HG02981 (cell line): ENCODE measurements around the gene CLRN3.

Source experiments
- ATAC-seq: cut with Tn5 transposase; IDR thresholded peaks from one replicate; pipeline ENCODE4 v1.9.1; 2021; ENCODE audit warnings: mild to moderate bottlenecking, moderate library complexity; ENCODE audit not compliant: unreplicated experiment

CLRN3 gene, protein sequence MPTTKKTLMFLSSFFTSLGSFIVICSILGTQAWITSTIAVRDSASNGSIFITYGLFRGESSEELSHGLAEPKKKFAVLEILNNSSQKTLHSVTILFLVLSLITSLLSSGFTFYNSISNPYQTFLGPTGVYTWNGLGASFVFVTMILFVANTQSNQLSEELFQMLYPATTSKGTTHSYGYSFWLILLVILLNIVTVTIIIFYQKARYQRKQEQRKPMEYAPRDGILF

DNA sequence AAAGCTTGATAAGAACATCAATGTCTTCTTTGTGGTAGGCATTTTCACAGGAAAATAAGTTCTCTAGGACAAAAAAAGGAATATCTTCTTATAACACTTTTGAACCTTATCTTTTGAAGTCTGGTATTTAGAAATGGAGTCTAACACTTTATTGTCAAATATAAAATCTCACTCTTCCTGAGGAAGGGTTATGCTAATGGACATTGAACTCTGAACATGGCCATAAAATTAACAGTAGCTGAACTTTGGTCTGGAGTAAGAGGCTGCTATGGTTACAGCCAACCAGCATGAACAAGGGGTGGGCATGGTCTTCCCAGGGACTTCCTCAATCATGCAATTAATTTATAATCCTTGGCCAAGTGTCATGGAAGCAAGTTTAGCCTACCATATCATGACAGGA lies at the start of gene CLRN3:
CLRN3 (minus strand) TSS at position 199 of the 400 bp plus-strand sequence; CDS start at position 42, 157 bp downstream.
- no peak for ATAC-seq

DNA sequence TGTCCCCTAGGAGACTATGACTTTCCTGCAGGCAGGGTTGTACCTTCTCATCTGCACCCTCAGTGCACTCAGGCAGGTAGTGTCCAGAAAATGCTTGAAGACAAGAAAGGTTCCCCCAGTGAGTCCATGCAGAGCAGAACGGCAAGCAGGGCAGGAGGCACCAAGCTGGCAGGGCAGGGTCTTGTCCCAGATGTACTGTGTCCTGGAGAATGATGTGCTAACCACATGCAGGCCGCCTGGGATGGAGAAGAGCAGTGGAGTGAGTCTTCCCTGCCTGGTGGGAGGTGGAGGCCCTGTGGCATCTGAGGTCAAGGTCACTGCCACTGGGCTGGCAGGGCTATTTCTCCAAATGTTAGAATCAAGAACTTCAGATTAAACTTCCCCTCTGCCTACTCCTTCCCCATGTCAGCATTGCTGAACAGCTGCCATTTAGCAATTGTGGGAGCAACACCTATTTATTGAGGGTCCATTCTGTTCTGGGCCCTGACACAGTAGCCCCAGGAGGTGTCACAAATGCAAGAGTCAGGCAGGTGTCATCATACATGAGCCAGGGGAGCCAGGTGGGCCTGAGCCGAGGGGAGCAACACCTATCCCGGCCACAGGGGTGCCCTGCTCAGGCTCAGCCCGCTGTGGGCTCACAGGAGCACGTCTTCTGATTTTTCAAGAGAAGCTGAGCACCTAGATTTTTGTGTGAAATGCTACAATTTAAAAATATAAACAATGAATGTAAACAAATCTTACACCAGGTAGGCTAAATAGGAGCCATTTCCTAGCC lies 48.3 kb upstream of the CLRN3 start:
- no peak for ATAC-seq

DNA sequence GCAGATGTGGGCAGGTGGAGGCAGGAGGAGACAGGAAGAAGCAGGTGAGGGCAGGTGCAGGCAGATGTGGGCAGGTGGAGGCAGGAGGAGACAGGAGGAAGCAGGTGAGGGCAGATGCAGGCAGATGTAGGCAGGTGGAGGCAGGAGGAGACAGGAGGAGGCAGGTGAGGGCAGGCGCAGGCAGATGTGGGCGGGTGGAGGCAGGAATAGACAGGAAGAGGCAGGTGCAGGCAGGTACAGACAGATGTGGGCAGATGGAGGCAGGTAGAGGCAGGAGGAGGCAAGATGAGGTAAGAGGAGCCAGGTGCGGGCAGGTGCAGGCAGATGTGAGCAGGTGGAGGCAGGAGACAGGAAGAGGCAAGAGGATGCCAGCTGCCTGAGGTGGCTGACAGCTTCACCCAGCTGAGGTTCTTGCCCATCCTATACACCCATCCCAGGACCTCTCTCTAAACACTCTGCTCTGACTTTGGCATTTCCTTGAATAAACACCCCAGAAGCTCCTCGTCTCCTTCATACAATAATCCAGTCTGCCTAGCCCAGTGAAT lies 47.1 kb upstream of the CLRN3 start:
- ATAC-seq = no peak

DNA sequence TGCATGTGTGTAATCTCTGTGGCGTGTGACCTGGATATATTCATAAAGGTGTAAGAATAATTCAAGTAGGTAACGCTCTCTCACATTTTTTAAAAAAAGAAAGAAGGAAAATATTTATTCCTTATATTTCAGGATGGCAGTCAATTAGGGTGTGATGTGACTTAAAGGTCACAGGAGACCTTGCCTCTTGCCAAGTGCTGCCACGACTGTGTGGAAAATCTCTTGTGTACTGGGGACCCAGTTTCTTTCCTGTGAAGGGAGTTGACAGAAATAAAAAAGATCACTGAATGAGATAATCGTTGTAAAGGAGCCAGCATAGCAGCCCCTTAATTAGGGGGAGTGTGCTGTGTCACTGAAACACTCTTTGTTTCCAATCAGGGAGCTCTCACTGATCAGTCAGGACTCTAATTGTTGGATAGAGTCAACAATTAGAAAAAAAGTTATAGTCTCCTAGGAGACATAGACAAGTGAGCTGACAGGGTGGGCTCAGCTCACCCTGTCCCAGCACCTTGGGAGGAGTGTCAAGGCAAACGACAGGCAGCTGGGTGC lies 45.2 kb upstream of the CLRN3 start:
- ATAC-seq = no peak

DNA sequence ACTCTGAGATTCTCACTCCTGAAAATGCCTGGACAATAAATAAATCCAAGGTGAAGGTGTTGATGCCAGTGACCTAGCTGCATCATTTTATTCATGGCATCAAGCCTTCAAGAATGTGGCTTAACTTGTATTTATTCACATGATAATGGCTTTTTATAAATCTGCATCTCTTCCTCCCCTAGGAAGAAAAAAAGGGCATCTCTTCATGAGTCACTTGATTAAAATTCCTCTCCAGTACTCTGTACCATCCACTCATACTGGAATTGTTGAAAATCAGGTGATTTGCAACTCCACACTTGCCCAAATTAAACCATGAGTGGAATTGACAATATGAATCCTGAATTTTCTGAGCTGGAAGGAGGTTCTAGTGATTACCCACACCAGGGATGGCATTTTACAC lies 44.3 kb upstream of the CLRN3 start:
- ATAC-seq = no peak

DNA sequence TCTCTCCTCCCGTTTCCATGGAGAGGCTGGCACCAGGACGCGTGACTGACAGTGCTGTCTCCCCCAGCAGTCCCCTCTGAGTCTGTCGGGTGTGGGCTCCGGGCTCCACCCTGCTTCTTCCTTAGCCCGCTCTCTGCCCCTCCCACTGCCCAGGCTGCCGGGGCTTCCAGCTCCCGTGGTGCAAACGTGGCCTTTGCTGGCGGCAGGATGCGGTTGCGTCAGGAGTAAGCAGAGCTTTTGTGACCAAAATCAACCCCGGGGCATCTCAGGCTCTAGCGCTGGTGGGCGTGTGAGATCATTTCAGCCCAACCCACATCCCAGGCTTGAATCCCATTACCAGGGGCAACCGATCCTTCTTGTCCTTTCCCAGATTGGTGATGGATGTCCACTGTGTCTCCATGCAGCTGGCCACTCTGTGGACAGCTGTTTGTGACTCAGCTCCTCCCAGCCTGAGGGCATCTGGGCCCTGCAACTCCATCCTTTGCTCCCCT lies 42.4 kb upstream of the CLRN3 start:
- ATAC-seq = no peak

DNA sequence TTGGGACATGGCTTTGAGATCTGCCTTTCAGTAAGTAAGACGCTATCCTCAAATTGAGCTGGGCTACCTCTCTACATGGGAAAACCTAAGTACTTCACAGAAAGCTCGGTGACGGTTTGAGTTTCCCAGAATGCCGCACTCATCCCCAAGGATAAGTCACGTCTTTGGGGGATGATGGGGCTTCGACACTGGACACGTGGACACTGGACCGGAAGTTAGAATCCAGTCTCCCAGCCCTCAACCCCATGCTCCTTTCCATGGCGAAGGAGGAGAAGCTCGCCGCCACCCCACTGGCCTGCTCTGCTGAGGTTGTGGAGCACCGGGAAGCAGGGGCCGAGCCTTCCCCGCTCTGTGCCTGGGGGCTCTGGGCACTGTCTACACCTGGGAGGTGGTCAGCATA lies 41.6 kb upstream of the CLRN3 start:
- no peak for ATAC-seq

DNA sequence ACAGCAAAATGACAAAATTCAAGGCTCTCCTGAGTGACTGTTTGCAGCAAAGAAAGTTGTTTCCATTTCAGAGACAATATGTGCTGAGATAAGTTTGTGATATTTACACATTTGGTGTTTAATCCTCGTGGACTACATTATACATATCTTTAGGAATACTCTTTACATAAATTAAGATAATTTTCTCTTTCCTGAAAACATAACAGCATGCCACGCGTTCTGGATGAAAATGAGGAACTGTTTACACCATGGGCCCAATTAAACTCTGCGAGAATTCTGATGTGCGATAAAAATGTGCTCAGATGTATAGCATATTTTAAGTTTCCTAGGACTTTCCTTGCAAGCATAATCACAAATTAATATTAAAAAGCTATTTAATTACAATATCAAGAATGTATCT lies 40.5 kb upstream of the CLRN3 start:
- no peak for ATAC-seq

DNA sequence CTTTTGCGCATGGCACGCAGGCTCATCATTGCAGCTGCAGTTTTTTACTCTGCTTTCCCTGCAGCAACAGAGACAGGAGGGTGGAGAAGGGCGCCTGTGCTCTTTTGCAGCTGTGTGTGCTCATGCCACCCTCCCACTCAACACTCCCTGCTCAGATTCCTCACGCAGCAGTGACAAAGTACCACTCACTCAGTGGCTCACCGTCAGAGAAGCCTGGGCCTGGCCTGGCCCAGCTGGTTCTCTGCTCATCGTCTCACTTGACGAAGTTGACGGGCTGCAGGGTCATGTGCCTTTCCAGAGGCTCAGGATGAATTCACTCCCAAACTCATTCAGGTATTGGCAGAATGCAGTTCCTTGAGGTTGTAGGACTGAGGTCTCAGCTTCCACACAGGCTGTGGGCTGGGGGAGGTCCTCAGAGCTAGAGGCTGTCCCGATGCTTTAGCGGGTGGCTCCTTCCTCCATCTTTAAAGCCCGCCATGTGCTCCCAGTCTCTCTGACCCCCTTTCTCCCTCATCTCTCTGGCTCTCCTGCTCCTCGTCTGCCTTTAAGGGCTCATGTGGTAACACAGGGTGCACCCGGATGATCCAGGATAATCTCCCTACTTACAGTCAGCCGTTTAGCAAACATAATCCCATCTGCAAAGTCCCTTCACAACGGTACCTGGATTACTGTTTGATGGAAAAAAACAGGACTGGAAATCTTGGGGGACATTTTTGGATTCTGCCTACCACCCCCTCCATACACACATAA lies 40.0 kb upstream of the CLRN3 start:
- ATAC-seq = no peak

DNA sequence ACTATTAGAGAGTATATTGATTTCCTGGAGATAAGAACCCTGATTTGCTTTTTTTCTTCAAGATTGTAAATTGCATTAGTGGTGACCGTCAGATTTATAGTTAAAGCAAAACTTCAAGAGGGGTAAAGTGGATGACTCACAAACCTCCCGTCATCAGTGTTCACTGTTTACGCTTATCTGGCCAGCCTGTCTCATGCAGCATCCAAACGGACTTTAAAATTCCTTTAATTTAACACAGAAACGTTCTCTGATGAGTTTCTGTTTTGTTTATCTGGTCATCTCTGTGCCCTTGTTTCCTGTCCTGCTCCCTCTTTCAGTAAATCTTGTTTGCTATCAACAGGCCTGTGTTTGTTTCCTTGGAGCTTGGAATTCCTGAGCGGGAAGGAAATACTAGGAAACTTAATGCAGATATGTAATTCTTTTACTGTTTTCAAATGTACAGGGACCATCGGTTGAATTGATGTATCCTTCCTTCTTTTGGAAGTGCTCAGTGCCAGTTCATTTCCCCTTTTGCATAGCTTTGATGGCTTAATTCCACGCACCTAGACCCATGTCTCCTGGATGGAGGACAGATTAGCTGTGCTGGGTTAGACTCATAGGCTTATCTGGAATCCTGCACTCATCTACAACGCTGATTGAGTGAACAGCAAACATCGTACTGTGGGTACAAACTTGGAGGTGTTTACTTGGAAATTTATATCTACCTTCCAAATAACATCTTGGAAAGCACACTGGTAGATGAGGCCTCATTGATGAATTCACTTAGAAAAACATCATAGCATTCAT lies 35.5 kb upstream of the CLRN3 start:
- ATAC-seq = no peak

DNA sequence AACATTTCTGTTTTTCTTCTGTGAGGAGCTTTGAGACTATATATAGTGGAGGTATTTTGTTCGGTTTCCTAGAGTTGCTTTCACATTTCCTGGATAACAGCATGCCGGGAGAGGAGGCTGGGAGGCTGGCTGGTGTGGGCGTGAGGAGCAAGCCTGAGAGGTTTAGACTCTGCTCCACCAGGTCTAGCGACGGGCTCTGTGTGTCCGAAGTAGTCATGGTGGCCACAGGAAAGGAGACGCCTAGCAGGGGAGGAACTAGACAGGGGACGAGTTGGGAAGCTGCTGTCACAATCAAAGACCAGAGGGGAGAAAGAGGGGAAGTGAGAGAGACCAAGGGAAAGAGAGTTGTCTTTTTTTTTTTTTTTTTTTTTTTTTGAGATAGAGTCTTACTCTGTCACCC lies 33.7 kb upstream of the CLRN3 start:
- no peak for ATAC-seq

DNA sequence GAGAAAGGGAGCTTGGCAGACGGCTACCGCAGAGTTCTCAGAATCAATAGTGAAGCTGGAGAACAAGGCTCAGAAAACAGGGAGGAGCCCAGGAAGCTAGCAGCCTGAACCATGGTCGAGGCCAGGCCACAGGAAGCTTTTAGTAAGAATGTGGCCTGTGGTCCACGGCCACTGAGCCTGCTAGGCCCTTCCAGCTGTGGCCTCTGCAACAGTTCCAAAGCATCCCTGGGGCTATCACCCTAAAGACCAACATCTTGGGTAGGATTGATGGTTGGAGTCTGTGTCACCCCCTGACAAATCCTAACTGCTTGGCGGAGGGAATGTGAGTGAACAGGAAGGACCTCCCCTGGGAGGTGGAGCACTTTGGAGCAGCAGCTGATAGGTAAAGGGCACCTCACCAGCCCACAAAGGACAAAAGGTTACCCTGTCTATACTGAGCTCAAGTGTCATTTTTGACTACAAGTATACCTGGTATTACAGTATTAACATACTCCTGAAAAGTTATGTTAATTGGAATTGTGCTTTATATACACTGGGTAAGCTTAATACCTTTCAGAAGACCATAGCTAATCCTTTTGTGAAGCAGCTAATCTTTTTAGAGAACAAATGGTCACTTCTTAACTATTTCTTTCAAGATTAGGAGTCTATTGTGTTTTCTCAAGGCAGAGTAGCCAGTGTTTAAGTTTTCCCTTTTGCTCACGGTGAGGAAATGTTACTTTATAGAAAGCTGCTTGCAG lies 32.9 kb upstream of the CLRN3 start:
- no peak for ATAC-seq

DNA sequence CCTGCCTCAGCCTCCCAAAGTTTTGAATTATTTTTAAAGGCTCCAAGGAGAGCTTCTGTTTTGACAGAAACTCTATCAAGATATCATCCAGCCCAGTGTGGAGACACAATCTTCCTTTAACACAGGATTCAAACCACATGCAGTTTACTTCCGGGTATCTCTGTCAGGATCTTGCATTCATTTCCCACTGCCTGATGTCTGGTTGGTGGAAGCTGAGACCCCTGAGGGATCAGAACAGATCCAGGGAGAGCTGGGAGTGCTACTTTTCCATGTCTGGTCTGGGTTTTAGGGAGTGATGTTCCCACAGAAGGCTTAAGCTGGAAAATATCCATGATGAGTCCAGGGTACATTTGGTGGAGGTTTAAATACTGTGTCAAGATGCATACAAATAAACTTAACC lies 30.9 kb upstream of the CLRN3 start:
- no peak for ATAC-seq

DNA sequence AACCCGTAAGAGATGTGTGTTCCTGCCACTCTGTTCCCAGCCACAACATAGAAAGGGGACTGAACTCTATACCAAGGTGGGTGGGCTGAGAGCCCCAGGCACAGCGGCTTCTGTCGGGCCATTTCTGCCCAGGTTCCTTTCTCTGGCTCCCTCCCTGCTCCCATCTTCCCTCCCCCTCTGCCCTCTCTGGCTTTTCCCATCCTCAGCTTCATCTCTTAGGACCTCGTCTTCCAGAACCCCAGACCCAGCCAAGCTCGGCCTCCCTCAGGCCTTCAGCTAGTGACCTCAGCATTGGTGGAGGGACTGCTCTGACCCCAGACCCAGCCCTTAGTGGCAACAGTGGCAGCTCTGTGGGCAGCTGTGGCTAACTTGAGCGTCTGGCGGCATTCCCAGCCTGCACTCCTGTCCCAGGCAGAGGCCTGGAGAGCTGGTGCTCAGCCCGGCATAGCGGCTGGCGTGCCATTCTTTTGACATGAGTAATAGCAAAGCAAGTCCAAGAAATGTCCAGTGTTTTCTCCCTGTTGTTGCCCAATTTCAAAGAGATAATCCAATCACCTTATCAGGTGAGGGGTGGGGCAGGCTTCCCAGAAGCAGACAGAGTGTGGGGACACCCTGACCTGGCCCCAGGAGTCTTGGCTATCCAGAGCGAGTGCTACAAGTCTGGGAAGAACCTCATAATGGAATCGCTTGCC lies 30.1 kb upstream of the CLRN3 start:
- ATAC-seq = no peak

DNA sequence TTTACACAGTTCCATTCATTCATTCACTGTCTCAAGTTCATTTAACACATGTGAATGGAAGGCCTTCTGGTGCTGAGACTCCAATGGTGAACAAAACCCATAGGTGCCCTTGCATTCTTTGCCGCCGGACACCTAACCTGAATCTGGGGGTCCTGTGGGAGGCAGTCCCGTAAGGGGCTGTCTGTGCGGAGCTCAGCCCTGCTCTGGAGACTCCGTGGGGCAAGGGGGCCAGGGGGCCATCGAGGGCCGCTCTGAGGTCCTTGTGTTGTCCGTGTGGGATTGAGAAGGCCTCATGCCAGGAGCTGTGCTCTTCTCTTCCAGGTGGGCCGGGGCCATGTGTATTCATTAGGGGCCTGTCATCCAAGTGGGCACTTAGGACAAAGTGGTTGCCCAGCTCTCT lies 29.5 kb upstream of the CLRN3 start:
- no peak for ATAC-seq

DNA sequence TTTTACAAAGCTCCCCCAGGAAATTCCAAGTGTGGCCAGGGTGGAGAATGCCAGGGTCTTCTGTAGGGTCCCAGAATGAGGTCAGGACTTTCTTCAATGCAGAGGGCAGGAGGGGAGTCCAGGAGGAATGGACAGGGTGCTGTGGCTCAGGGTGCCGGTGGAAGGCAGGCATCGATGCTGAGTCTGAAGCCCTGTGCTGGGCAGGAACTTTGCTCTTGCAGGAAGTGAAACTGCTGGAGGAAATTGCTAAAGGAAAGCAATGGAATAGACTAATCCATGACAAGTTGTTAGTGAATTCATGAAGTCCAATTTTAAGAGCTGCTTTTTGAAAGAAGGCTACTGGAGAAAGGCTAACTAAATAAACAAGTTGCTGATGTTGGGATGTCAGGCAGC lies 29.0 kb upstream of the CLRN3 start:
- ATAC-seq = no peak

DNA sequence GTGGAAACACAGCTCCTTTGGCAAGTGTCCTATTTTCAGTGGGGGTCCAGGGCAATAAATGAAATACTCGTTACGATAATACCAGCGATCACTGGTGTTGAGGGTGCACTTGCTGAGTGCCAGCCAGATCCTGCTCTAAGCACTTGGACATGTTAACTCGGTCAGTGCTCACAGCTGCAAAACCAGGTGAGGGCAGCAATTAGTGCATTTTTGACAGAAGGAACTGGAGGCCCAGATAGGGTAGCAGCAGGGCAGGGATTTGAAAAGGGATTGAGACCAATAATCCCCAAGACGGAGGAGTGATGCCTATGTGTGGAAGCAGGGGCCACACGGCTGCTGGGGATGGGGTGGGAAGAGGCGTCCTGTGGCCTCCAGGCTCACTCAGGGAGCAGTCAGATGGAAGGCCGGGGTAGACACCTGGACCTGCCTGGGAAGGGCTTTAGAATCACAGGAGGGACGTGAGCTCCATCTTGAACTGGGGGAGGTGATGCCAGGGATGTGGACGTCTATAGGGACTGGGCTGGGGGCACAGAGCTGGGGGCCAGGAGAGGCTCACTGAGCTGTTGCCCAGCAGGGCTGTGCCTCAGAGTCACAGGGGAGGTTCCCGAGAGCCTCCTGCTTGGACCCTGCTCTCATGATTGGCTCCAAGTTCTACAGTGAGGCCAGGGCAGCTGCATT lies 28.5 kb upstream of the CLRN3 start:
- no peak for ATAC-seq

DNA sequence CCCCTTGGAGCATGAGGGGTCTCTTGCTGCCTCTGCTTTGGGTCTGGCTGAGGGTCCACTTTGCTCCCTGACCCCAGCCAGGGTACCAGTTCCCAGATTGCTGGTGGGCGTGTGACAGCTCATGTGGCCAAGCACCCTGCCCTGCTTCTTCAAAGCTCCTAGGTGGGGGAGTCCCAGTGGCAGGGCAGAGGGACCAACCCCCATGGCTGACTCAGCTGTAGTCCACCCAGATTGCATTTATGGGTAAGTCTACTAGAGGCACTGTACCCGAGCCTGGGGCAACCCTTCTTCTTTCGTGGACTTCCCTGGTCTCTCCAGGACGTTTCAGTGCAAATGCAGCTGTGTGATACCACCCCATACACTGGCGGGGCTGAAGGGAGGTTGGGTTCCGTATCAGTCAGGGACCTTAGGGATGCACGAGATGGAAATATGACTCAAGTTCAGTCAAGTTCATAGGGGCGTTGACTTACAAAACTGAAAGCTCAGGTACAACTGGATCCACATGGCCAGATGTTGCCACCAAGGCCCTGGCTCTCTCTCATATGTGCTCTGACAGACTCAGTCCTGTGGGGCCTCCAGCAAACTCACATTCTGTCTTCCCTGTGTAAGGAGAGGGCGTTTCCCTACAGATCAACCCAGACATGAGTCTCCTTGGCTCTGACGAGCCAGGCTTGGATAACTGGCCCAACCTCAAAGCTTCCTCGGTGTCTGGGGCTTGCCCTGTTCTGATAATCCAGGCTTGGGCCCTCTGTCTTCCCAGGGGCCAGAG lies 27.7 kb upstream of the CLRN3 start:
- ATAC-seq = no peak
